NCI-H1694 (cell line): ENCODE data around the gene NCBP3.
"Not testable (repeated sequence)": the region's sequence is repeated elsewhere in the genome, so short reads cannot be mapped to it uniquely, and the experiment has no call there.

Source experiments
- DNase-seq: peaks from one replicate; lab custom pipeline; 2025; lab: John Stamatoyannopoulos, UW

Gene NCBP3

GRCh38 chr17:3785323-3785722 lies 60.7 kb downstream of the NCBP3 start:
- not testable (repeated sequence) for DNase-seq

- DNase-seq: no peak
These were observed 63.3 kb downstream of the NCBP3 start for GRCh38 chr17:3782751-3783150.

- DNase-seq: no peak
These were observed 65.1 kb downstream of the NCBP3 start for GRCh38 chr17:3780986-3781385.

- DNase-seq: no peak
These were observed 68.5 kb downstream of the NCBP3 start for GRCh38 chr17:3777366-3778120.

- no peak for DNase-seq
These were observed 72.1 kb downstream of the NCBP3 start for GRCh38 chr17:3773966-3774365.

GRCh38 chr17:3773511-3773910 lies 72.5 kb downstream of the NCBP3 start:
- DNase-seq: no peak

GRCh38 chr17:3772764-3773163 lies 73.3 kb downstream of the NCBP3 start:
- no peak for DNase-seq

GRCh38 chr17:3771140-3771539 lies 74.9 kb downstream of the NCBP3 start:
- DNase-seq: no peak

GRCh38 chr17:3770466-3770865 lies 75.6 kb downstream of the NCBP3 start:
- no peak for DNase-seq

- no peak for DNase-seq
These were observed 77.3 kb downstream of the NCBP3 start for GRCh38 chr17:3768769-3769168.

- DNase-seq: no peak
These were observed 77.7 kb downstream of the NCBP3 start for GRCh38 chr17:3768341-3768740.

GRCh38 chr17:3766779-3767178 lies 79.3 kb downstream of the NCBP3 start:
- DNase-seq: no peak

GRCh38 chr17:3765981-3766380 lies 80.1 kb downstream of the NCBP3 start:
- DNase-seq: no peak

GRCh38 chr17:3763777-3764170 lies 82.3 kb downstream of the NCBP3 start:
- no peak for DNase-seq

- DNase-seq: no peak
These were observed 82.9 kb downstream of the NCBP3 start for GRCh38 chr17:3762922-3763776.

- DNase-seq: no peak
These were observed 84.1 kb downstream of the NCBP3 start for GRCh38 chr17:3761918-3762380.

GRCh38 chr17:3761036-3761917 lies 84.8 kb downstream of the NCBP3 start:
- DNase-seq: no peak

- no peak for DNase-seq
These were observed 86.3 kb downstream of the NCBP3 start for GRCh38 chr17:3759597-3760216.

- no peak for DNase-seq
These were observed 90.6 kb downstream of the NCBP3 start for GRCh38 chr17:3755335-3756030.

GRCh38 chr17:3754458-3755334 lies 91.3 kb downstream of the NCBP3 start:
- DNase-seq: no peak
